HG03378 (cell line): ENCODE measurements around the gene NFYC.

Experiments
- ATAC-seq: cut with Tn5 transposase; IDR thresholded peaks from one replicate; pipeline ENCODE4 v1.9.1; 2021; ENCODE audit warnings: mild to moderate bottlenecking, moderate library complexity; ENCODE audit not compliant: unreplicated experiment

The NFYC gene

GRCh38 chr1:40756523-40756922 is 65.0 kb downstream of the NFYC start:
- no peak for ATAC-seq

GRCh38 chr1:40757084-40757483 is 65.6 kb downstream of the NFYC start:
- ATAC-seq = no peak

GRCh38 chr1:40758004-40758403 is 66.5 kb downstream of the NFYC start:
- ATAC-seq = no peak

GRCh38 chr1:40758578-40759343 is 67.3 kb downstream of the NFYC start:
- ATAC-seq = no peak

- ATAC-seq = no peak
Observed at GRCh38 chr1:40760984-40761383, 69.5 kb downstream of the NFYC start.

- ATAC-seq = no peak
Observed at GRCh38 chr1:40762144-40762923, 70.8 kb downstream of the NFYC start.

- peak; percentile 50 for ATAC-seq
Observed at GRCh38 chr1:40763742-40764532, 72.4 kb downstream of the NFYC start.

GRCh38 chr1:40764981-40765380 is 73.5 kb downstream of the NFYC start:
- ATAC-seq = no peak

GRCh38 chr1:40766017-40766416 is 74.5 kb downstream of the NFYC start:
- no peak for ATAC-seq

- no peak for ATAC-seq
Observed at GRCh38 chr1:40766560-40766959, 75.1 kb downstream of the NFYC start.

- no peak for ATAC-seq
Observed at GRCh38 chr1:40768146-40768990, 76.9 kb downstream of the NFYC start.

- ATAC-seq = no peak
Observed at GRCh38 chr1:40769815-40770214, 78.3 kb downstream of the NFYC start.

GRCh38 chr1:40770296-40771070 is 79.0 kb downstream of the NFYC start:
- ATAC-seq = no peak

- no peak for ATAC-seq
Observed at GRCh38 chr1:40772146-40772955, 80.8 kb downstream of the NFYC start.

GRCh38 chr1:40773748-40774265 is 82.3 kb downstream of the NFYC start:
- no peak for ATAC-seq

GRCh38 chr1:40774266-40774998 is 82.9 kb downstream of the NFYC start:
- no peak for ATAC-seq

- no peak for ATAC-seq
Observed at GRCh38 chr1:40776236-40777072, 85.0 kb downstream of the NFYC start.
